NCI-H2029 (cell line): ENCODE data around the gene TRABD2B.

Experiments used
- DNase-seq: peaks from one replicate; lab custom pipeline; 2025; lab: John Stamatoyannopoulos, UW

TRABD2B gene

GRCh38 chr1:47774986-47775834, 222.0 kb downstream of the TRABD2B start:
- no peak for DNase-seq

DNA sequence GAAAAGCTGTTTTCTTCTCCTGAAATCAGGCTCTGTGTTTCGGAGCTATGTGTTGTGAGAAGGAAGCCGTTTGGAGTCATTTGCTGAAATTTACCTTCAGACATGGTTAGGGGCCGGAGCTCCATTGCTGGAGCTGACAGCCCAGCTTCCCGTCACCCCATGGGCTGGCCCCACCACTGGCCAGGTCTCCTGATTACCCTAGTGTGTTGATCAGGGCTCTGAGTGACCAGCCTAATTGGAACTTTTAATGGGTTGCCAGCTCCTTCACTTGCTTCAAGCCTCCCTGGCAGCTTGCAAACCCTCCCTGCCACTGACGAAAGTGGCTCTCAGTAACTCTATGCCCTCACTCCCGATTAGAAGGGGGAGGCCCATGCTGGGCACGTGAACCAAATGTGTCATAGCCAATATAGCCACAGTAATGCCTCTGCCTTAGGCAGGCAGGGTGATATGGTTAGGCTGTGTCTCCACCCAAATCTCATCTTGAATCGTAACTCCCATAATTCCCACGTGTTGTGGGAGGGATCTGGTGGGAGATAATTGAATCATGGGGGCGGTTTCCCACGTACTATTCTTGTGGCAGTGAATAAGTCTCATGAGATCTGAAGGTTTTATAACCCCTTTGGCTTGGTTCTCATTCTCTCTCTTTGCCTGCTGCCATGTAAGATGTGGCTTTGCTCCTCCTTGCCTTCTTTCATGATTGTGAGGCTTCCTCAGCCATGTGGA, 224.1 kb downstream of the TRABD2B start:
- DNase-seq = no peak

DNA sequence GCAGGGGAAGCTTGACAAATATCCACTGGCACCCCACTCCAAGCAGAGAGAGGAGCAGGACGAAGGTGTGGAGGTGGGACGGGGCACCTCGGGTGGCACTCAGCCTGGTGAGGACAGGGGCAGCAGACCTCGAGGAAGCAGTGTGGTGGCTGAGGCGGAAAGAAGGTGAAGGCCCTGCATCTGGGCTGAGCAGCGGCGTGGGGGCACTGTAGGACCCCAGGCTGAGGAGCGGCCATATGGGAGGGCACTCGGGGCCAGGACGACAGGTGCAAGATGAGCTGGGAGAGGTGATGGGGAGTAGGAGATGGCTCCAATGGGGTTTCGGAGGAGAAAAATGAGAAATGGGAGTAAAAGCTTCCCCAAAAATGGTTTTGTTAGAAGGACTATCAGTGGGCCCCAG, 224.9 kb downstream of the TRABD2B start:
- no peak for DNase-seq

DNA sequence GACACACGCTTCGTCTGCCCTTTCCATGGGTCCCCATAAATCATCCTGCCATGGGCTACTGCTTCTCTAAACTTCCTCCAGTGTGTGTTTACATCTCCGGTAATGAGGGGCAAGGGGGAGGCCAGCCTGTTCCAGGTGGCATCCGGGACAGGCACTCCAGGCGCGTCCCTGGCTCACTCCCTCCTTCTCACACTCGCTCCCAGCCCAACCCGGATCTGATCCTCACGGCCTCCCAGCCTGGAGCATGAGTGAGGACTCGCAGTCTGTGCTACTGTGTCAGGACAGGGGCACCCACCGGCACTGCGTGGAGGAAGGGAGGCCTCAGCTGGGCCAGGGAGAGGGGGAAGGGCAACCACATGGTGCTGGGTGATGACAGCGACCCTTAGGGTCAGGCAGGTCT, 225.4 kb downstream of the TRABD2B start:
- DNase-seq = peak; percentile 21

DNA sequence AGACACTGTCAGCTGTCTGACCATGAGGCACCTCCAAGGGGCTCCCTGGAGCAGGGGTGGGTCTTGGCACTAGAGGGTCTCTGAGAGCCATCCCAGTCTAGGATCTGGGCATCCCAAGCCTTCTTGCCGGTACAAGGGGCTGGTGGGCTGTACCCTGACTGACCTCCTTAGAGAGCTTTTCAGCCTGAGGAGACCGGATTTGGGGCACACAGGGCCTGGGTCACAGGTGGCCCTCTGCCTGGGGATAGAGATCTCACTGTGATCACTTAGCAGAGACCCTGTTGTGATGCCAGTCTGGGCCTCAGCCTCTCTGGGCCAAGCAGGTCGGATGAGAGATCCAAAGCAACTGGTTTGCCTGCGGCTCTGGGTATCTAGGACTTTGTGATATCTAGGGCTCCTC, 227.2 kb downstream of the TRABD2B start:
- no peak for DNase-seq

DNA sequence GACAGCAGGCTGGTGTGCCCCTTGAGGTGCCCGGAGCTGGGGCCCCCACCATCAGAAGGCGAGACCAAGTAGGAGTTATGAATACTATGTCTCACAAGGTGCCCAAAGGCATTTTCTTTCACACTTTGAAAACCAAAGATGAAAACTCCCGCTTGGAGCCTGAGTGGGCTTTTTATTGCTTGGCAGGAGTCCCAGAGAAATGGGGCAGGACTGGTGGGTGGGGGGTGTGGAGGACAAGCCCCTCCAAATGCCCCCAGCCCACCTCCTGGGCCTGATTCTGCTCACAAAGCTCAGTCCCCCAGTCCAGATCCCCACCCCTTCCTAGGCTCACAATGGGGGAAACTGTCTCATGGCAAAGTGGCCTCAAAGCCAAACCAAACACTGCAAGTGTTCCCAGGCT, 227.9 kb downstream of the TRABD2B start:
- DNase-seq = no peak

- DNase-seq = no peak
Observed at GRCh38 chr1:47767741-47768100, 229.5 kb downstream of the TRABD2B start.

DNA sequence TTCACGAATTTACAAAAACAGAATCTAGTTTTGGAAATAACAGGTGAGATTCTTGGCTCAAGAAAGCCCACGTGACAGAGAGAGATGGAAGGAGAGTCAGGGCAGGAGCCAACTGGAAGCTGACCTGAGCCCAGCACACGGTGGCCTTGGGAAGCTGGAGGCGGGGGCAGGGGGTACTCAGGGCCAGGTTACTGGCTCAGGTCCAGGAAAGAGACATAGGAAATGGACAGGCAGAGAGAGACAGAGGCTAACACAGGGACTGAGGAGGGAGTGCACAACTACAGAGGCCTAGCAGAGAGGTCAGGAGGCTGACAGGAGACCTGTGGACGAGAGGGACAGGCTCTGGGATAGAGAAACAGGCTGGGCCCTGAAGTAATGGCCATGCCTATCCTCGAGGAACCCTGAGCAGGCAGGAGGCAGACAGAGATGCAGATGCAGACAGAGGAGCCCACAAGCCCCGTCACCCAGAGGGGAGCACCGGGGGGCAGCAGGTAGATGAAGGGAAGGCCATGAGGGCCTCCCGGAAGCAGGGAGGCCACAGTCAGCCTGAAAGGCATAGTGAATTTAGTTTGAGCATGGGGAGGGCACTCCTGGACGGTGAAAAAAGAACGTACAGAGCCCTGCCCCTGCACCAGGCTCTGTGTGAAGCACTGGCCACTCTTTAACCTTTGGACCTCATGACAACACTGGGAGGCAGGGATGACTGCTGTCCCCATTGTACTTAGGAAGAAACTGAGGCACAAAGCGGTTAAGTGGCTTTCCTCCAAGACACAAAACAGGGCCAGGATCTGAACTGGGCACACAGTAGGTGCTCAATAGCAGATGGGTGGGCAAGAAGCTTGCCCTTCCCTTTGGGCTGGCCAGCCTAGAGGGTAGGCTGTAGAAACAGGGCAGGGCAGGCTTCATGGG, 230.1 kb downstream of the TRABD2B start:
- no peak for DNase-seq

GRCh38 chr1:47765742-47766485, 231.3 kb downstream of the TRABD2B start:
- no peak for DNase-seq

- no peak for DNase-seq
Observed at GRCh38 chr1:47765236-47765635, 231.9 kb downstream of the TRABD2B start.

- no peak for DNase-seq
Observed at GRCh38 chr1:47764461-47765046, 232.6 kb downstream of the TRABD2B start.

DNA sequence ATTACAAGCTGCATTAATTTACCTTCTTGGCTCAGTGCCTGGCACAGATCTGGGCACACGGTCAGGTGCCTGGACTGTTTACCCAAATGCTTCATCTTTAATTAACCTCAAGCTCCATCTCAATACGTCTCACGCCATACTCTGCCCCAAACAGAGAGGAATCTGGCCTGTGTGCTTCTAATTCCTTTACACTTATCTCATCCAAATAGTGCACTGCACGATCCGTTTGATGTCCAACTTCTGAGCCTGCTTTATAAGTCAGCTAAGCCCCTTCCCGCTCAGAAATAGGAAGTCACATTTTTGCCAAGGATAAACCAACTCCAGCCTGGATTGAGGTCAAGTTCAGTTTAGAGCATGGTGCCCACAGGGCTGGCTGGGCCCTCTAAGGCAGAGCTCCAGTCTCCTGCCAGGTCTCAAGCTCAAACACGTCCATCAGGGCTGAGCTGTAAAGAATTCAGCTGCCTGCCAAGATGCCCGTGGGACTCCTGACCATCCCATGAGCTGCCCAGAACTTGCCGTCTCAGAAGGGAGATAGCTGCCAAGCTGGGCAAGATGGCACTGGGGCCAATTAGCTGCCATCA, 233.5 kb downstream of the TRABD2B start:
- no peak for DNase-seq

- DNase-seq = no peak
Observed at GRCh38 chr1:47761974-47762373, 235.2 kb downstream of the TRABD2B start.

DNA sequence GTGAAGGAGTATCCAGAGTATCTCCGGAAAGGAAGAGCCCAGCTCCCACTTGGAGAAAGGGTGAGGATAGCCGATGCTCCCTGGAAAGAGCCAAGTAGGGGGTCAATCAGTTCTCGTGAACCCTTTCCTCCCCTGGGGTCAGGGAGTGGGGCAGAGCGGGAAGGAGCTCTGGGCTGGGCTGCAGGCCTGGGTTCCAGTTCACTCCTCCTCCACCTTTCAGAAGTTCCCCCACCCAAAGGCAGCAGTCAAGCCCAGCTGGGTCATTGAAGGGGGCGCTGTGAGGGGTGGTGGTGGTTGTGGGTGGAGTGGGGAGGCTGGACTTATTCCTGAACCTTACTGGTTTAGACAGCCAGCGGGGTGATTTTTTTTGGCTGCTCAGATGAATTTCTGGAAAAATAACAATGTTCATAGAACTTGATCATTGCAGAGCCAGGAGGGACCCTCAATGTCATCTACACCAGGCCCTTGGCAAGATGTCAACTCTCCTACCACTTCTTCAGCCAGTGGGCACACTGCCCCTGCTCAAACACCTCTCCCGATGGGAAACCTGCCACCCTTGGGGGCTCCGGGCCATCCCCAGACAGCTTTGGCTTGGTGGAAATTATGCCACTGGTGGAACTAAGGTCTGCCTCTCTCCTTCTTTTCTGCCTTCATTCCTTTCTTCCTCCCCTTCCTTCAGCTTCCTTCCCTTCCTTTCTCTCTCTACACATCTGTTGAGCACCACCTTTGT, 235.8 kb downstream of the TRABD2B start:
- DNase-seq = no peak

GRCh38 chr1:47759936-47760629, 237.1 kb downstream of the TRABD2B start:
- no peak for DNase-seq

GRCh38 chr1:47759251-47759935, 237.8 kb downstream of the TRABD2B start:
- DNase-seq = no peak

DNA sequence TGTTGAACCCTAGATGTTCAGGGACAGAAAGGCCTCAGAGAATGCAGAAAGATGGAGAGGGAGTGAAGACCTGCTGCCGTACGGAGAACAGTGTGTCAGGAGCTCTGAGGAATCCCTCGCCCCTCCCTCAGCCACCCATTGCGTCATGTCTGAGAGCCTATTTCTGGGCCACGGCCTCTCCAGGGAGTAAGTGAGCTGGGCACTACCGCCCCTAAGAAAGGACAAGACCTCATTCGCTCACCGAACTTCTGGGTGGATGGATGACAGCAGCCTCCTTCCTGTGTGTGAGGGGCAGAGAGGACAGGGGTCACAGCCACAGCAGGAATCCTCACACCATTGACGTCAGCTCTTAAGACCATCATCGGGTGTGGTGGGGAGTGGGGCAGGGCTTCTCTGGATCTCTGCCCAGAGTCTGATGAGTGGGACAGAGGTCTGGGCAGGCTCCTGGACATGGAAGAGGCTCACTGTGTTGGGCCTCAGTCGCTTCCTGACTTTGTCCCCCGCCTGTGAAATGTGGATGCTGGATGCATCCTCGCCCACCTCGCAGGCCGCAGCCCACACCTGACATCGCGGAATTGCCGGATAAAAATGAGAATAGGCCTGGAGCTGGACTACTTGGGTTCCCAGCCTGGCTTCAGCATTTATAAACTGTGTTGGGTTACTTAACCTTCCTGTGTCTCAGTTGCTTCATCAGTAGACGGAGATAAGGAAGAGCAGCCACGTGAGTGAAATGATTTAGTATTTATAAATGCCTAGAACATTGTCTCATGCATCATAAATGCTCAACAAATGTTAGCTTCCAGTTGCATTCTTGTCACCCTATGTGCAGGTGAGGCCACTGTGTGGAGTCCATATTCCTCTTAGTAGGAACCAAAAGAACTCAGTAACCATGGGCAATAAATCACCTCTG, 238.6 kb downstream of the TRABD2B start:
- DNase-seq = no peak
